Mammary epithelial cell (primary cell): Measurements from ENCODE around the gene APBA3.

Source experiments
- EZH2 ChIP-seq: IDR thresholded peaks from 2 replicates; pipeline ENCODE4 v1.6.1; 2012; ENCODE audit warnings: low read length, inconsistent platforms, borderline replicate concordance
- TF ChIP-seq, protein P1 (sequence below), 2 donors: IDR thresholded peaks in 1 of 2; conservative IDR thresholded peaks in 1 of 2; 2 replicates each; pipeline ENCODE4 v1.5.1; 2011 to 2012; ENCODE audit warnings: inconsistent platforms in 2 of 2, low read length in 2 of 2, mild to moderate bottlenecking in 2 of 2, control low read depth in 1 of 2, low read depth in 1 of 2; ENCODE audit not compliant: insufficient read depth in 1 of 2; ENCODE audit errors: extremely low read depth in 1 of 2

GRCh38 chr19:3790941-3791340 lies 29.4 kb upstream of the APBA3 start:
- TF ChIP-seq, protein P1, sequence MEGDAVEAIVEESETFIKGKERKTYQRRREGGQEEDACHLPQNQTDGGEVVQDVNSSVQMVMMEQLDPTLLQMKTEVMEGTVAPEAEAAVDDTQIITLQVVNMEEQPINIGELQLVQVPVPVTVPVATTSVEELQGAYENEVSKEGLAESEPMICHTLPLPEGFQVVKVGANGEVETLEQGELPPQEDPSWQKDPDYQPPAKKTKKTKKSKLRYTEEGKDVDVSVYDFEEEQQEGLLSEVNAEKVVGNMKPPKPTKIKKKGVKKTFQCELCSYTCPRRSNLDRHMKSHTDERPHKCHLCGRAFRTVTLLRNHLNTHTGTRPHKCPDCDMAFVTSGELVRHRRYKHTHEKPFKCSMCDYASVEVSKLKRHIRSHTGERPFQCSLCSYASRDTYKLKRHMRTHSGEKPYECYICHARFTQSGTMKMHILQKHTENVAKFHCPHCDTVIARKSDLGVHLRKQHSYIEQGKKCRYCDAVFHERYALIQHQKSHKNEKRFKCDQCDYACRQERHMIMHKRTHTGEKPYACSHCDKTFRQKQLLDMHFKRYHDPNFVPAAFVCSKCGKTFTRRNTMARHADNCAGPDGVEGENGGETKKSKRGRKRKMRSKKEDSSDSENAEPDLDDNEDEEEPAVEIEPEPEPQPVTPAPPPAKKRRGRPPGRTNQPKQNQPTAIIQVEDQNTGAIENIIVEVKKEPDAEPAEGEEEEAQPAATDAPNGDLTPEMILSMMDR (conservative IDR thresholded peaks at IDR 0.05 in 1 of 2, IDR thresholded peaks at IDR 0.05 in 1 of 2; ENCODE audit: extremely low read depth in 1 of 2, insufficient read depth in 1 of 2, low read depth in 1 of 2, low read length in 2 of 2) = no peak
- TF ChIP-seq EZH2 = no peak
